GM23338 (cell line): ENCODE measurements around the gene EPRS1. TPM values are rescaled to one million over a fixed set of nuclear protein-coding genes. Genes with fewer than 3 reads are reported as not detected.

ENCODE experiments used
- ATAC-seq: fragments of 200-7000 bp; cut with Tn5 transposase; 3 replicates; pipeline ENCODE4 v1.9.1; 2020
- DNase-seq: peaks from one replicate; pipeline ENCODE4 v3.0.0-alpha.2; 2015; ENCODE audit warnings: low spot score
- H2AFZ ChIP-seq: fragments of 200-600 bp; sonication (generic); 2 replicates; pipeline ENCODE4 v1.8.0; 2016; ENCODE audit warnings: antibody characterized with exemption, mild to moderate bottlenecking, moderate library complexity
- H3F3A ChIP-seq: fragments of 200-600 bp; sonication (generic); replicated peaks from 2 replicates; pipeline ENCODE4 v1.8.0; 2017; ENCODE audit warnings: antibody characterized with exemption, mixed run types, low read depth
- H3K27ac ChIP-seq: fragments of 200-600 bp; sonication (generic); 2 replicates; pipeline ENCODE4 v1.6.1; 2016; ENCODE audit warnings: low read depth
- H3K27me3 ChIP-seq: fragments of 200-600 bp; sonication (generic); 2 replicates; pipeline ENCODE4 v1.8.0; 2016; ENCODE audit warnings: mild to moderate bottlenecking, mixed run types, moderate library complexity; ENCODE audit not compliant: insufficient read depth
- H3K36me3 ChIP-seq: fragments of 200-600 bp; sonication (generic); 2 replicates; pipeline ENCODE4 v1.8.0; 2016; ENCODE audit warnings: mild to moderate bottlenecking; ENCODE audit not compliant: insufficient read depth
- H3K4me1 ChIP-seq: fragments of 200-600 bp; sonication (generic); 2 replicates; pipeline ENCODE4 v1.8.0; 2016; ENCODE audit warnings: mild to moderate bottlenecking, moderate library complexity; ENCODE audit not compliant: insufficient read depth
- H3K4me2 ChIP-seq: fragments of 200-600 bp; sonication (generic); 2 replicates; pipeline ENCODE4 v1.7.1; 2017; ENCODE audit warnings: mixed run types
- H3K4me3 ChIP-seq: fragments of 200-600 bp; sonication (generic); 2 replicates; pipeline ENCODE4 v1.6.1; 2016; ENCODE audit warnings: mixed run types
- H3K79me2 ChIP-seq: fragments of 200-600 bp; sonication (generic); replicated peaks from 2 replicates; pipeline ENCODE4 v1.8.0; 2017; ENCODE audit warnings: mild to moderate bottlenecking; ENCODE audit not compliant: insufficient read depth
- H3K9me2 ChIP-seq: fragments of 200-600 bp; sonication (generic); 2 replicates; pipeline ENCODE4 v1.8.0; 2017; ENCODE audit not compliant: insufficient read depth
- H4K20me1 ChIP-seq: fragments of 200-600 bp; sonication (generic); replicated peaks from 2 replicates; pipeline ENCODE4 v1.8.0; 2017; ENCODE audit warnings: mild to moderate bottlenecking; ENCODE audit not compliant: insufficient read depth
- H3K27ac Mint-ChIP-seq: 2 replicates; pipeline ENCODE4 v1.8.0; 2020; ENCODE audit warnings: inconsistent platforms, mild to moderate bottlenecking, moderate library complexity, mixed read lengths
- H3K27me3 Mint-ChIP-seq: 3 replicates; pipeline ENCODE4 v1.8.0; 2022; ENCODE audit warnings: low read depth, mild to moderate bottlenecking, moderate library complexity, mixed read lengths, inconsistent platforms; ENCODE audit not compliant: insufficient read depth, poor library complexity
- H3K36me3 Mint-ChIP-seq: 3 replicates; pipeline ENCODE4 v1.8.0; 2021; ENCODE audit warnings: low read depth, mild to moderate bottlenecking, inconsistent platforms, moderate library complexity, mixed read lengths
- H3K4me1 Mint-ChIP-seq: 3 replicates; pipeline ENCODE4 v1.8.0; 2020; ENCODE audit warnings: mild to moderate bottlenecking, inconsistent platforms, mixed read lengths
- H3K4me3 Mint-ChIP-seq: 3 replicates; pipeline ENCODE4 v1.8.0; 2021; ENCODE audit warnings: moderate library complexity, mild to moderate bottlenecking, inconsistent platforms, mixed read lengths
- H3K9me3 Mint-ChIP-seq: 3 replicates; pipeline ENCODE4 v1.8.0; 2020; ENCODE audit warnings: moderate library complexity, mild to moderate bottlenecking, inconsistent platforms, mixed read lengths
- CREB1 ChIP-seq: fragments of 250-450 bp; sonication (Bioruptor Pico); IDR thresholded peaks from 2 replicates; pipeline ENCODE4 v1.5.0; 2020; ENCODE audit warnings: low read depth, mild to moderate bottlenecking, moderate library complexity
- CTCF ChIP-seq, 2 experiments: fragments of 200-600 bp in 1 of 2; sonication (generic) in 1 of 2; conservative IDR thresholded peaks; 2 replicates each; pipeline versions ENCODE4 v1.5.1 to v1.6.1; 2016 to 2017; ENCODE audit warnings: antibody characterized with exemption in 2 of 2, low read depth in 2 of 2, mild to moderate bottlenecking in 2 of 2, moderate library complexity in 1 of 2
- ETS1 ChIP-seq: IDR thresholded peaks from 2 replicates; pipeline ENCODE4 v1.6.1; 2016; ENCODE audit warnings: antibody characterized with exemption
- EZH2 ChIP-seq: fragments of 200-600 bp; sonication (generic); IDR thresholded peaks from one replicate; pipeline ENCODE4 v1.8.0; 2017; ENCODE audit warnings: antibody characterized with exemption, mild to moderate bottlenecking, low read depth; ENCODE audit not compliant: unreplicated experiment
- EZH2phosphoT487 ChIP-seq: fragments of 200-600 bp; sonication (generic); IDR thresholded peaks from one replicate; pipeline ENCODE4 v1.8.1; 2018; ENCODE audit warnings: antibody characterized with exemption; ENCODE audit not compliant: unreplicated experiment
- JUNB ChIP-seq: IDR thresholded peaks from one replicate; pipeline ENCODE4 v1.6.1; 2016; ENCODE audit warnings: antibody characterized with exemption; ENCODE audit not compliant: unreplicated experiment
- NANOG ChIP-seq: IDR thresholded peaks from 2 replicates; pipeline ENCODE4 v1.6.1; 2016; ENCODE audit warnings: antibody characterized with exemption, borderline replicate concordance
- POLR2AphosphoS5 ChIP-seq: IDR thresholded peaks from 2 replicates; pipeline ENCODE4 v1.6.1; 2016; ENCODE audit warnings: antibody characterized with exemption, low read depth
- REST ChIP-seq: IDR thresholded peaks from one replicate; pipeline ENCODE4 v1.6.1; 2018; ENCODE audit warnings: antibody characterized with exemption; ENCODE audit not compliant: unreplicated experiment
- STAT1 ChIP-seq: IDR thresholded peaks from one replicate; pipeline ENCODE4 v1.6.1; 2016; ENCODE audit warnings: antibody characterized with exemption; ENCODE audit not compliant: unreplicated experiment
- ZNF114 ChIP-seq: fragments of 250-450 bp; sonication (Bioruptor Pico); IDR thresholded peaks from 2 replicates; pipeline ENCODE4 v1.5.0; 2020; ENCODE audit warnings: mild to moderate bottlenecking, moderate library complexity
- ZNF331 ChIP-seq: fragments of 250-450 bp; sonication (Bioruptor Pico); IDR thresholded peaks from 2 replicates; pipeline ENCODE4 v1.5.0; 2020; ENCODE audit warnings: low read depth, mild to moderate bottlenecking, moderate library complexity
- ZNF462 ChIP-seq: fragments of 250-450 bp; sonication (Bioruptor Pico); IDR thresholded peaks from 2 replicates; pipeline ENCODE4 v1.5.0; 2020; ENCODE audit warnings: mild to moderate bottlenecking, moderate library complexity
- polyA plus RNA-seq: library from polyadenylated mRNA; unstranded; fragments of >200 nt; fragmentation: Nextera tagmentation; extraction: Ambion mirVana; gene quantifications from 2 replicates; pipeline ENCODE4 v1.2.1, GENCODE V29; 2016
- total RNA-seq: library from RNA; depleted of rRNA; stranded (reverse); fragments of >200 nt; shearing (Covaris generic); gene quantifications from 2 replicates; pipeline ENCODE4 v1.2.3, GENCODE V29; 2014

The EPRS1 gene
- total and polyA plus RNA-seq, 2 experiments from 2014 or later = 133 to 158 TPM

- peaks cover 72% of the 10 kb centered on the region for H3K79me2 ChIP-seq
- Mint-ChIP-seq H3K27me3 (peaks cover 11% of the 10 kb centered on the region), H3K9me3 (no peaks in the 10 kb centered on the region), H3K4me3 (peak overlapping the region; percentile 13; the same call in 2 of the 3 replicates), H3K4me1 (peaks cover 7% of the 10 kb centered on the region), H3K36me3 (peaks cover 28% of the 10 kb centered on the region), H3K27ac (peak overlapping the region; percentile 16; the same call in 1 of the 2 replicates)
- TF ChIP-seq REST (no peak), CREB1 (CRISPR knock-in tag) (no peak), EZH2phosphoT487 (no peak), JUNB (no peak), EZH2 (no peak), CTCF (conservative IDR thresholded peaks at IDR 0.05; ENCODE audit: low read depth in 2 of 2) (no peak), NANOG (no peak), ZNF114 (no peak), STAT1 (no peak), ETS1 (no peak), ZNF331 (no peak), POLR2AphosphoS5 (no peak), ZNF462 (CRISPR knock-in tag) (no peak)
- H3K9me2 ChIP-seq = no peaks in the 10 kb centered on the region
- DNase-seq (no peak), ATAC-seq (no peak)
- 0 out of 2 replicates have a peak, but pooled peaks cover 6% of the 10 kb centered on the region for H3K4me1 ChIP-seq
- H2AFZ ChIP-seq = no peak overlapping the region
- no peak overlapping the region for H3K4me3 ChIP-seq
- H3K4me2 ChIP-seq = no peak overlapping the region
- no peak overlapping the region for H3K27ac ChIP-seq
- no peaks in the 10 kb centered on the region for H3K27me3 ChIP-seq
- H4K20me1 ChIP-seq = no peaks in the 10 kb centered on the region; the same call in 1 of the 2 replicates
- H3K36me3 ChIP-seq = peaks cover 7% of the 10 kb centered on the region; the same call in 1 of the 2 replicates
- 0 out of 2 replicates have a peak, but pooled peaks cover 5% of the 10 kb centered on the region for H3F3A ChIP-seq
These were observed 2.7 kb downstream of the EPRS1 start for GRCh38 chr1:220043646-220044045.
